GM21367 (cell line): ENCODE results near the gene ZSCAN31.
"Not testable (repeated sequence)": the region's sequence is repeated elsewhere in the genome, so short reads cannot be mapped to it uniquely, and the experiment has no call there.

Experiments
- ATAC-seq: cut with Tn5 transposase; IDR thresholded peaks from one replicate; pipeline ENCODE4 v1.9.1; 2021; ENCODE audit not compliant: unreplicated experiment

ZSCAN31 gene

DNA sequence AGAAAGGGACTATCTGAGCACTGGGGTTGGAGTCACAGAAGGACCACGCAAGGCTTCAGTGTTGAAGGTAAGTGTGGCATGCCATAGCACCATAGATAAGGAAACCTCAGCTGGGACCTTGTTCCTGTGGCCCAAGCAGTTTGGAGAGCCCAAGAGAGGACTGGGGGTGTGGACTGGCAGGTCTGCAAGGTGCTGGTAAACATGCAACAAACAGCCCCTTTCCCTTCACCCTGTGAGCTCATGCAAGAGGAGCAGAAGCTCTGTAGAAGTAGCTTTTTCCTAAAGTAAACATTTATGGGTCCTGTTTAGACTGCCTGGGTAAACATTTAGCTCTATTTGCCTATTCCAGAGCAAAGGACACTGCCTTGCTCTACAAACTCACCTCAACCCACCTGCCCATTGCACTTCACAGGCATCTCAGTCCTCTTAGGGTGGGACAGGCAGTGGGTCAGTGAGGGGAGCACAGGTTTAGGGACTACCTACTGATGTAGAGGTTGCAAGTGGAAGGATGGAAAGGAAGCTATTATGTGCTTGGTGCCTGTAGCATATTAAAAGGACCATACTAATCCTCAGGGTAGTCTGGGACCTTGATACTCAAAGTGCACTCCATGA is 12.0 kb downstream of the ZSCAN31 start:
- no peak for ATAC-seq

DNA sequence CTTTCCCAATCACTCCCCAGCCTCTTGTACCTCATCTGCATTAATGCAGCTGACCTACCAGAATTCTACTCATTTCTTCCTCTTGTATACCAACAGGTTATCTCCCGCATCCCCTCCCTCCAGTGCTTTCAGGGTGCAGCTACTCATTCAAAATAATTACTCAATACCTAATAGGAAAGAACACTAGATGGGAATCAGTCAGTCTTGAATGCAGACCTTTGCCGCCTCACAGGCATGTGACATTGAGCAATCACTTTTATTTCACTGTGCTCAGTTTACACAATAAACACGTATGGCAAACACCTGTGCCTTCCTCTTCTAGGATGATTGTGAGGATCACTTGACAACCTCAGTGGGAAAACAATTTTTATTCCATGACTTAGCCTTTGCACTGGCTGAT is 13.3 kb downstream of the ZSCAN31 start:
- ATAC-seq: no peak

DNA sequence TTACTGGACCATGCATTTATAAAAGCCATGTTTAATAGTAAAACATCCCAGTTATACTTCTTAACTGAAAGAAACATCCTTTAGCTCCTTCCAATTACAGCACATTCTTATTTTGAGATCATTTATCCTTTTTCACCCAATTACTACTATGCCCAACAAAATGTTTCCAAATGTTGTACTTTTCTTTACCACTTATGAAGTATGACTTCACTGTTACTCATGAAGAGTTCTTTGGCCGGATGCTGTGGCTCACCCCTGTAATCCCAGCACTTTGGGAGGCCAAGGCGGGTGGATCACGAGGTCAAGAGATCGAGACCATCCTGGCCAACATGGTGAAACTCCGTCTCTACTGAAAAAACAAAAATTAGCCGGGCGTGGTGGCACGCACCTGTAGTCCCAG is 18.1 kb downstream of the ZSCAN31 start:
- not testable (repeated sequence) for ATAC-seq

DNA sequence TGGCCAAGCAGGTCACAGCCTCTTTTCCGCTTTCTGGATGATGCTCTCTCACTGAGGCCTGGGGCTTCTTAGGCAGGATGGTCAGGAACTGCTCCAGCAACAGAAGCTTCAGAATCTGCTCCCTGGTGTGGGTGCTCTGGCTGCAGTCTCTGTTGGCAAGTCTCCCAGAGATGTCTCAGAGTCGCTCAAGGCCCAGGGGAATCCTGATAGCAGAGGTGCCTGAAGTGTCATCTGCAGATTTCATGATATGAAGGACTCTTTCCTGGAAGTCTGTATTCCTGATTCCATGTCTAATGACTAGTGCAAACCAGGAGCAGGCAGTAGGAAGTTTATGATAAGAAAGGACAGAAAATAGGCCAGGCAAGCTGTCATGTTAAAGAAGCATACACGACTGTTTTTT is 20.3 kb downstream of the ZSCAN31 start:
- ATAC-seq: no peak

DNA sequence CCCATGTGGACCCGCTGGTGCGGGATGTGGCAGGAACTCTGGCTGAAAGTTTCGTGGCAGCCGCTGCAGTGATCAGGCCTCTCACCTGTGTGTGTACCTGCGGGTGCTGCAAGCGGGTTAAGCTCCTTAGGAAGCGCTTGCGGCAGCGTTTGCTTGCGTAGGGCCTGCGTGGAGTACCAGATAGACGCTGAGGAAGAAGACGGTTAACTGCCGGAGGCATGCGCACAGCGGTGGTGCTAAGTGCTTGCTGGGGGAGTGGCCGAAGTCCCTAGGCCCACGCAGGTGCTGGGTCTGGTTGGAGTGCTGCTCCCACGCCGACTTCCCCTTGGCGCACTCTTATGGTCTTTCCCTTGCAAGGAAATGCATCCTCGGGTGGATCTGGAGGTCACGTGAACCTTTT is 23.0 kb downstream of the ZSCAN31 start:
- no peak for ATAC-seq

DNA sequence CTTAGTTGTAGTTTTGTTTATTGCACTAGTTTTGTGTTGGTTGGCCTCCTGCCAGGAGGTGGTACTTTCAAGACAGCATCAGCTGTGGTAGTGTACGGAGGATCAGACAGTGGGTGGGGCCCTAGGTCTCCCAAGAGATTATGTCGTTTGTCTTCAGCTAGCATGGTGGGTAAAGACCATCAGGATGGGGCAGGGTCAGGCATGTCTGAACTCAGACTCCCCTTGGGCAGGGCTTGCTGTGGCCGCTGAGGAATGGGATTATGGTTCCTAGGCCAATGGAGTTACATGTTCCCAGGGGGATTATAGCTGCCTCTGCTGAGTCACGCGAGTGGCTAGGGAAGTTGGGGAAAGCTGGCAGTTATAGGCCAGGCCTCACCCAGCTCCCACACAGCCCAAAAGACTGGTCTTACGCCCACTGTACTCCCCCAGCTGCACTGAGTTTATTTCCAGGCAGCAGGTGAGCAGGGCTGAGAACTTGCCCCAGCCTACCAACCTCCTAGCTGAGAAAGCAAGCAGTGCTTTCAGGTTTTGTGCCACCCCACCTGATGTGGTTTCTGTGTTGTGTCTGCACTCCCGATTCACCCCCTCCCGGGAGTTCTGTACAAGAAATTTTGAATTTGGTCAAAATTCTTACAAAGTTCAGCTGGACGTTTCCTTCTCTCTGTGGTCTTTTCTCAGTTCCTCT is 24.7 kb downstream of the ZSCAN31 start:
- ATAC-seq: no peak

DNA sequence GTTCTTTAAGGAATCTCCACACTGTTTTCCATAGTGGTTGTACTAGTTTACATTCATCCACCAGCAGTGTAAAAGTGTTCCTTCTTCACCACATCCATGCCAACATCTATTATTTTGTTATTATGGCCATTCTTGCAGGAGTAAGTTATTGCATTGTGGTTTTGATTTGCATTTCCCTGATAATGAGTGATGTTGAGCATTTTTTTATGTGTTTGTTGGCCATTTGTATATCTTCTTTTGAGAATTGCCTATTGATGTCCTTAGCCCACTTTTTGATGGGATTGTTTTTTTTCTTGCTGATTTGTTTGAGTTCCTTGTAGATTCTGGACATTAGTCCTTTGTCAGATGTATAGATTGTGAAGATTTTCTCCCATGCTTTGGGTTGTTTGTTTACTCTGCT is 29.6 kb downstream of the ZSCAN31 start:
- not testable (repeated sequence) for ATAC-seq

DNA sequence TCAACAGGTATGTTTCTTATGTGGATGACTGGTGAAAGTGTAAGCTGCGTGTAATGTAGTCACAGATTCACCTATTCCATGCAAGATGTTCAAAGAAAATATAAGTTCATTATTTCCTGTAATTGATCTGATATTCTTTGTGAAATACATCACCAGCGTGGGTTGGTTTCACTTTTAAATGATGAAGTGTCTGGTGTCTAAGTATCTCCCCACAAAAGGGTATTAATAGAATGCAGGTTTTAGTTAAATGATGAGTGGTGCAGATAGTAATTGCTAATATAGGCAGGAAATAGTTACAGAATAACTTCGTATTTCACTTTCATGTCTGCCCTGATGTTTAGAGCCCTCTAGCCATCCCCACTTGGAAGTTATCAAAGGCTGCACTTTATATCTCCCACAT is 32.4 kb downstream of the ZSCAN31 start:
- peak; percentile 75 for ATAC-seq

DNA sequence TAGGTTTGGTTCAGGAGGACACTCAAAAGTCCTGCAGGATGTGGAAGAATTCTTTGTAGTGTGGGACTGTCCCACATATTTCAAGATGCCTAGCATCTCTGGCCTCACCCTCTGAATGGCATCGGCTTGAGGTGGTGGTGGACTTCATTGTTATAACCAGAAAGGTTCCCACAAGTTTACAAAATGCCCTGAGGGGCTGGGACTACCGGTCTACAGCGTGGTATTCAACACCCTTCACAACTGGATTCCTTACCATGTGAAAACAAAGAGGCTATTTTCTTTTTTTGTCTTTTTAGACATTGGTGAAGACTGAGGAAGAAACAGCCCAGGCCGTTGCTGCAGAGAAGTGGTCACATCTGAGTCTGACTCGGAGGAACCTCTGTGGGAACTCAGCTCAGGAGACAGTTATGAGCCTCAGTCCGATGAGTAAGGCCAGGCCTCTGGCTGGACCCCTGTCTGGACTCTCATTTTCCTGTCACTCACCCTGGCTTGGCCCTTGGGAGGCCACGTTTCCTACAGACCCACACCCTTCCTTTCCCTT is 39.4 kb downstream of the ZSCAN31 start:
- no peak for ATAC-seq

DNA sequence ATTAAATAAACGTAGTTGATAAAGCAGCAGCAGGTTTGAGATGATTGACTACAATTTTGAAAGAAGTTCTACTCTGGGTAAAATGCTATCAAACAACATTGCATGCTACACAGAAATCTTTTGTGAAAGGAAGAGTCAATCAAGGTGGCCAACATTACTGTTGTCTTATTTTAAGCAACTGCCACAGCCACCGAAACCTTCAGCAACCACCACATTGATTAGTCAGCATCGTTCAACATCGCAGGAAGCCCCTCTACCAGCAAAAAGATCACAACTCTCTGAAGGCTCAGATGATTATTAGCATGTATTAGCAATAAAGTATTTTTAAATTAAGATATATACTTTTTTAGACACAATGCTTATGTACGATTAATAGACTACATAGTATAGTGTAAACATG is 40.6 kb downstream of the ZSCAN31 start:
- ATAC-seq: no peak

DNA sequence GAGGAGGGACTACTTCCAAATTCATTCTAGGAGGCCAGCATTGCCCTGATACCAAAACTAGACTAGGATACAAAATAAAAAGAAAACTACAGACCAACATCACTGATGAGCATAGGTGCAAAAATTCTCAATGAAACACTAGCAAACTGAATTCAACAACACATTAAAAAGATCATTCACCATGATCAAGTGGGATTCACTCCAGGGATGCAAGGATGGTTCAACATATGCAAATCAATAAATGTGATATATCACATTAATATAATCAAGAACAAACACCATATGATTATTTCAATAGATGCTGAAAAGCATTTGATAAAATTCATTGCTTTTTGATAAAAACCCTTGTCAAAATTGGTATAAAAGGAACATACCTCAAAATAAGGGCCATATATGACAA is 44.4 kb downstream of the ZSCAN31 start:
- ATAC-seq: no peak

DNA sequence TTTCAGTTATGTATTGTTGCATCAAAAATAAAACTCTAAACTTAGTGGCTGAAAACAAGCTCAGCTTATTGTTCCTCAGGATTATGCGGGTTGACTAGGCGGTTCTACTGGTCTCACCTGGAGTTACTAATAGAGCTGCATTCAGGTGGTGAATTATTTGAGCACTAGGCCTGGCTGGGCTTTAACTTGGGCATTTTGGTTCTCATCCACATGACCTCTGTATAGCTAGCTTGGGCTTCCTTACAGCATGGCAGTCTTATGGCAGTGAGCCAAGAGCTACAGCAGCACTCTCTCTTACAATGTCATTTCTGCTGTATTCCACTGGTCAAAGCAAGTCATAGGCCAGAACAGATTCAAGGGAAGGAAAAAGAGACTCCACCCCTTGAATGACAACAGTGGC is 53.0 kb downstream of the ZSCAN31 start:
- no peak for ATAC-seq

DNA sequence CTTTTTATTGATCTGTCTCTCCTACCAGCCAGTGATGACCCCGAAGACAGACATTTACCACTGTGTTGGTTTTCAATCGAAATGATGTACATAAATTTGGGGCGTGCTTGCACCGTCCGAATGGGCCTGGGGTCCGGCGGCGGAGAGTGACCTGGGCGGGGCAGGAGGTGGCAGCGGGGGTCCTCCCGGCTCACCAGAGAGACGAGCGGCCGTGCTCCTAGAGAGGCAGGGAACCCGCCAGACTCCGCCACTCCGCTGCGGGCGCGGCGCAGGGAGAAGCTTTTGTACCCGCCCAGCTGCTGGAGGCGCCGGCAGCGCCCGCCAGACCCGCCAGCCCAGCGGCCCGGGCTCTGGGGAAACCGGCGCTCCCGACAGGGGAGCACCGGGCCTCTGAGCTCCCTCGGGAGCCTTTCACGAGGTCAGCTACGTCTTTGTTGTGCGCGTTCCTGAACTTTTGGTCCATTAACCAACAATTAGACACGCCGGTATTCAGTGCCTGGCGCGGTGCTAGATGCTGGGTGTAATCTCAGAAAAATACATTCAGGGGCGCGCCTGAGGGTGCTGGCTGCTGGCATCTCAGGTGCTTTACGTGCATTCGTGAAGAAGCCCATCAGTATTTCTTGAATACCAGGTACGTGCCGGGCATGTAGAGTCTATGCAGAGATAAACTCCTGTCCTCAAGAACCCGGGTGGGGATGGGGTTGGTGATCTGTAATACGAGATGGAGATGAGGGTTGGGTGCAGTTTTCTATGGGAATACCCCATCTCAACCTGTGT is 54.5 kb downstream of the ZSCAN31 start, which contains the start of gene PGBD1:
Gene PGBD1, plus strand, starts transcription at position 285 of the 777 bp plus-strand sequence. CDS start 2,242 bp downstream, outside the sequence.
- peak; percentile 70 for ATAC-seq

DNA sequence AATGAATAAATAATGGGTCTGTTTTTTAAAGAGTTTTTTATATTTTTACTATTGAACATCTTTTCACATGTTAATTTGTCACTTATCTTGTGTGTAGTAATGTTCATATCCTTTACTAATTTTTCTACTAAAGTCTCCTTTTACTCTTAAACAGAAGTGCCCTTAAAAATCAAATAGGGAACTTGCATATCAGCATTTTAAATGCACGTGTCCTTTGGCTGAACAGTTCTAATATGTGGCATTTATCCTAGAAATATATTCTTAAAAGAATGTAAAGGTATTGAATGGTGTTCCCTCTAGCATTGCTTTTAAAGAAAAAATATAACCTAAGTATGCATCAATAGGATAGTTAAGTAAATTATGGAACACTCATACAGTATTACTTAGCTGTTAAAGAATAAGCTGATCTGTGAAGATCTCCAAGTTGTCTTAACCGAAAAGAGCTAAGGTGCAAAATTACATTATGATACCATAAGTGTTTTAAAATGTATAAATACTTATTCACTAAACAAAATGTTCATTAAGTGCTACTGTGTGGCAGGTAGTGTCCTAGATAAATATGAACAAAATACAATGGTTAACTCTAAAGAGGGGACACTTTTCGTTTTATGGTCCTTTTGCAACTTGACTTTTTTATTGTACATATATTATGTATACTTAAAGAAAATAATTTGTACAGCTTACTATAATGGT is 55.2 kb downstream of the ZSCAN31 start:
- ATAC-seq: no peak

DNA sequence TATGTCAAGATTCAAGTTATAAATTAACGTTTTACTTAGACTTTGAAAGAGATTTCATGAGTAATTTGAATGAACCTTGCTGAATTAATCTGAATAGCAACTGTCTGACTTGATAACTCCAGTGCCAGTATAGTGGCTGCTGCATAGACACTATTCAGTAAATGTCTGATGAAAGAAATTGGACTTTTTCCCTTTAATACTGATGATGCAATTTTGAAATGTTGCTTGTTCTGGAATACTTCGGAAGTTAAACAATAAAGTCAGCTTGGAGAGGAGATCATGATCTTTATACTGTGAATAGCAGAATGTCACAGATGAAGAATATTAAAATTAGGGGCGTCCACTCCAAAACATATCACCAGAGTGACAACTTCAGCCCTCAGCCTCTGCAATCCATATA is 58.2 kb downstream of the ZSCAN31 start:
- no peak for ATAC-seq

DNA sequence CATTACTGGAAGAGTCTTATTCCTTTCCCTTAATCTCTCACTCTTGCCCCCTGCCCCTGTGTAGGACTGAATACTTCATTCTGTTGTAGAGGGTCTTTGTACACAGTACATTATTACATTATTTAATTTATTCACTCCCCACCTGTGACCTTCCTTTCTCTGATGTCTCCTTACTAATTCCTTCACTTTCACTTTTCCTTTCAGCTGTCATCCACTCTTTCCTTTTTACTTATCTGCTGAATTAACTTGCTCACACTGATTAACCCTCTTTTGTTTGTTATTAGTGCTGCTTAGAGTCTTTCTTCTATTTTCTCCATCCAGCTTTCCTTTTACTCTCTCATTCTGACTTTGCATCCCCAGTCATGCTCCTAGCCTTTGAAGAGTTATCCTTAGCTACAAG is 61.1 kb downstream of the ZSCAN31 start:
- ATAC-seq: no peak
